ENCODE results near the gene FOXN3. TPM values are rescaled to one million over a fixed set of nuclear protein-coding genes. Genes with fewer than 3 reads are reported as not detected.

The FOXN3 gene
- total RNA-seq, 1 donor from 2014 or later, result 122 TPM

DNA sequence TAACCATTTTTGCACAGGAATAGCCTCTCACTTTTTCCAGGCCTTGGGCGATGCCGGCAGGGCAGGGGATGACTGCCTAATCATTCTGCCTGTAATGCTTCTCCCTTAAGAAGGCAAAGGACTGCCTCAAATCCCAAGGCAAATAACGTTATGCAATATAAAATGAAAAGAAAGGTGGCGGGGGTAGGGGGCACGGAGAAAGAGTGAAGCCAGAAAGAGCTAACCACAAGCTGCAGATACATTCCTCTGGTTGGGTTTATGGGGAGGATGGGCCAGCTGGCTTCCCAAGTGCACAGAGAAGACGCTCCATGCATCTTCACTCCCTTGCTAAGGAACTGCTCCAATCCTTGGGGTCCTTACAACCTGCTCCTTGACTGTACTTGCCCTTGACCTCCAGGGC is 229.5 kb downstream of the FOXN3 start:
- no peak for TF ChIP-seq EZH2 (IDR thresholded peaks at IDR 0.05; ENCODE audit: insufficient read depth, low read length)
- TF ChIP-seq, protein P1, sequence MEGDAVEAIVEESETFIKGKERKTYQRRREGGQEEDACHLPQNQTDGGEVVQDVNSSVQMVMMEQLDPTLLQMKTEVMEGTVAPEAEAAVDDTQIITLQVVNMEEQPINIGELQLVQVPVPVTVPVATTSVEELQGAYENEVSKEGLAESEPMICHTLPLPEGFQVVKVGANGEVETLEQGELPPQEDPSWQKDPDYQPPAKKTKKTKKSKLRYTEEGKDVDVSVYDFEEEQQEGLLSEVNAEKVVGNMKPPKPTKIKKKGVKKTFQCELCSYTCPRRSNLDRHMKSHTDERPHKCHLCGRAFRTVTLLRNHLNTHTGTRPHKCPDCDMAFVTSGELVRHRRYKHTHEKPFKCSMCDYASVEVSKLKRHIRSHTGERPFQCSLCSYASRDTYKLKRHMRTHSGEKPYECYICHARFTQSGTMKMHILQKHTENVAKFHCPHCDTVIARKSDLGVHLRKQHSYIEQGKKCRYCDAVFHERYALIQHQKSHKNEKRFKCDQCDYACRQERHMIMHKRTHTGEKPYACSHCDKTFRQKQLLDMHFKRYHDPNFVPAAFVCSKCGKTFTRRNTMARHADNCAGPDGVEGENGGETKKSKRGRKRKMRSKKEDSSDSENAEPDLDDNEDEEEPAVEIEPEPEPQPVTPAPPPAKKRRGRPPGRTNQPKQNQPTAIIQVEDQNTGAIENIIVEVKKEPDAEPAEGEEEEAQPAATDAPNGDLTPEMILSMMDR (IDR thresholded peaks at IDR 0.05; ENCODE audit: insufficient read depth, low read depth, low read length), result no peak
- Mint-ChIP-seq H3K27me3 (ENCODE audit: low read depth, unreplicated experiment) (no peaks in the 10 kb centered on the region), H3K4me3 (ENCODE audit: unreplicated experiment) (no peak overlapping the region), H3K27ac (ENCODE audit: unreplicated experiment) (no peak overlapping the region), H3K9me3 (ENCODE audit: unreplicated experiment) (peaks cover 2% of the 10 kb centered on the region), H3K4me1 (ENCODE audit: low read depth, unreplicated experiment) (peaks cover 29% of the 10 kb centered on the region), H3K36me3 (ENCODE audit: low read depth, unreplicated experiment) (peaks cover 13% of the 10 kb centered on the region)
- DNase-seq (ENCODE audit: low read depth), result no peak
- FAIRE-seq, result no peak
- Histone ChIP-seq H2AFZ (ENCODE audit: low read depth, low read length) (no peak overlapping the region), H3K27me3 (ENCODE audit: insufficient read depth, low read length) (no peaks in the 10 kb centered on the region), H3K36me3 (ENCODE audit: insufficient read depth, low read length) (peaks cover 3% of the 10 kb centered on the region), H3K4me1 (ENCODE audit: insufficient read depth, low read length) (peaks cover 13% of the 10 kb centered on the region), H3K9ac (ENCODE audit: low read length) (no peak overlapping the region), H3K79me2 (ENCODE audit: insufficient read depth, low read length) (peaks cover 3% of the 10 kb centered on the region), H3K9me3 (ENCODE audit: insufficient read depth, low read depth, low read length) (no peaks in the 10 kb centered on the region), H3K4me3 (ENCODE audit: insufficient read depth, low read depth, low read length) (no peak overlapping the region), H3K4me2 (ENCODE audit: low read length) (no peak overlapping the region), H3K27ac (ENCODE audit: low read depth, low read length) (no peak overlapping the region), H4K20me1 (ENCODE audit: insufficient read depth, low read length) (peaks cover 52% of the 10 kb centered on the region)

DNA sequence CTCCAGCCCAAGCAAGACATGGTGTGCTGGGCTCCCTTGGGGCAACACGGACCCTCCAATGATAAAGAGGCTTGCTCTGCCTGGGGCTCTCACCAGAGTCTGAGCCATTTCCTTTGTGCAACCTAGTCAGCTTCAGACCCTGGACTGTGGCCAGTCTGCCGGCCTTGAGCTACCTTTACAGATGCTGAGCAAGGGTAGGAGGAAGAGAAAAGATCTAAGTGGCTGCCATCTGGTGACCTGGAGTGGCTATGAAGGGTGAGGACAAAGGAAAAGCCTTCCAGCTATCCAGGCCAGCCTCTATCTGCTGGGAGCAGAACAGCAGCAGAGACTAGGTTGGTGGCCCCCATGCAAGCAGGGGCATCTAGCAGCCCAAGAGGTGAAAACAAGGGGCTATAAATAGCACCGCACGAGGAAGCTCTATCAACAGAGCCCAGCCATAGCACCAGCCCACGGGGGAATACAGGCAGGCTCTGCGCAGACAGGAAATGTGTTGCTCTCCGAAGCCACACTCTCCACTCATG is 230.1 kb downstream of the FOXN3 start:
- no peaks in the 10 kb centered on the region for H3K27me3 Mint-ChIP-seq (ENCODE audit: low read depth, unreplicated experiment)
- H3K79me2 ChIP-seq (ENCODE audit: insufficient read depth, low read length), result peaks cover 3% of the 10 kb centered on the region
- H3K9me3 ChIP-seq (ENCODE audit: insufficient read depth, low read depth, low read length), result no peaks in the 10 kb centered on the region
- no peak overlapping the region for H3K27ac Mint-ChIP-seq (ENCODE audit: unreplicated experiment)
- no peak for FAIRE-seq
- no peak overlapping the region for H2AFZ ChIP-seq (ENCODE audit: low read depth, low read length)
- H3K4me2 ChIP-seq (ENCODE audit: low read length), result peak overlapping the region; percentile 36
- no peak overlapping the region for H3K4me3 ChIP-seq (ENCODE audit: insufficient read depth, low read depth, low read length)
- H3K36me3 ChIP-seq (ENCODE audit: insufficient read depth, low read length), result peaks cover 3% of the 10 kb centered on the region
- no peak overlapping the region for H3K27ac ChIP-seq (ENCODE audit: low read depth, low read length)
- peaks cover 29% of the 10 kb centered on the region for H3K4me1 Mint-ChIP-seq (ENCODE audit: low read depth, unreplicated experiment)
- H3K4me1 ChIP-seq (ENCODE audit: insufficient read depth, low read length), result peaks cover 13% of the 10 kb centered on the region
- no peak for DNase-seq (ENCODE audit: low read depth)
- no peaks in the 10 kb centered on the region for H3K27me3 ChIP-seq (ENCODE audit: insufficient read depth, low read length)
- peaks cover 52% of the 10 kb centered on the region for H4K20me1 ChIP-seq (ENCODE audit: insufficient read depth, low read length)
- H3K4me3 Mint-ChIP-seq (ENCODE audit: unreplicated experiment), result no peak overlapping the region
- TF ChIP-seq EZH2 (IDR thresholded peaks at IDR 0.05; ENCODE audit: insufficient read depth, low read length), result no peak
- peaks cover 2% of the 10 kb centered on the region for H3K9me3 Mint-ChIP-seq (ENCODE audit: unreplicated experiment)
- no peak overlapping the region for H3K9ac ChIP-seq (ENCODE audit: low read length)
- peaks cover 13% of the 10 kb centered on the region for H3K36me3 Mint-ChIP-seq (ENCODE audit: low read depth, unreplicated experiment)

DNA sequence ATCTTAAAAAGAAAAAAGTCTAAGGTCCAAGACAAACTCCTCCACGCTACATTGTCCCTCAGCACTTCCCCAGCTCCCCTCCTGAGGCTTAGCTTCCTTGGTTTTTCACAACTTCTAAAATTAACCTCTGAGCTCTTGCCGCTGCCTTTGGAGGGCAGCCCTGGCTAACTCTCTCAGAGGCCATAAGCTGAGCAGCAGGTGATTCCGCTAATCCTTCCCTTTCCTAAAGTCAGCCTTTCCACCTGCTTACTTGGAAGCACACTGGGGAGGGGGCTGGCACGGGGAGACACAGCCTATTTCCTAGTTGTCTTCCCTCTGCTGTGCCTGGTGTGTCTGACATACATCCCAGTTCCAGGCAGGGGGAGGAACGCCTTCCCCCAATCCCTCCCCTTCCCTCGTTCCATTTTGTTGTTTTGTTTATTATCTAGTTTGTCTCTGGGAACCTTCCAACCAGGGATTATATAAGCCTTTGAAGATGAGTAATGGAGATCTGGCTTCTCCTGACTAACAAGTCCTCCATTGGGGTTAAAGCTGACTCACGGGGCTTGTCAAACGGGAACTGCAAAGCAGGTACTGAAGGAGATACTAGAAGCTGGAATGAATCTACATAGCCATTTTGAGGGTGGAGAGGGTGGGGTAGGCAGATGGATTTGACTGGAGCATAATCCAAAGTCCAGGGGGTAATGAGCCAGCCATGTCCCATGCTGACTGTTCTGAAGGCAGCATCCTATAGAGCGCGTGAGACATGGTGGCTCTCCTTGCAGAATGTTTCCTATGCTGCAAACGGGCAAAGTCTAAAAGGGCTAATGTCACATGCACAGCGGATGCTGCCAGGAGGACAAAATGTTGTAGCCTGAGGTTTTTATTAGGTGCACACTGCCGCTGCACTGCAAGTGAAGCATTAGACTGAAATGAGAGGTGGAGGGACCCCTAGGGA is 230.8 kb downstream of the FOXN3 start:
- Histone ChIP-seq H3K9ac (ENCODE audit: low read length) (no peak overlapping the region), H3K27ac (ENCODE audit: low read depth, low read length) (no peak overlapping the region), H3K4me3 (ENCODE audit: insufficient read depth, low read depth, low read length) (no peak overlapping the region), H3K4me1 (ENCODE audit: insufficient read depth, low read length) (peaks cover 13% of the 10 kb centered on the region), H2AFZ (ENCODE audit: low read depth, low read length) (no peak overlapping the region), H4K20me1 (ENCODE audit: insufficient read depth, low read length) (peaks cover 56% of the 10 kb centered on the region), H3K4me2 (ENCODE audit: low read length) (peak overlapping the region; percentile 36), H3K36me3 (ENCODE audit: insufficient read depth, low read length) (peaks cover 3% of the 10 kb centered on the region), H3K27me3 (ENCODE audit: insufficient read depth, low read length) (no peaks in the 10 kb centered on the region), H3K79me2 (ENCODE audit: insufficient read depth, low read length) (peaks cover 3% of the 10 kb centered on the region), H3K9me3 (ENCODE audit: insufficient read depth, low read depth, low read length) (no peaks in the 10 kb centered on the region)
- peaks cover 15% of the 10 kb centered on the region for H3K36me3 Mint-ChIP-seq (ENCODE audit: low read depth, unreplicated experiment)
- no peak overlapping the region for H3K4me3 Mint-ChIP-seq (ENCODE audit: unreplicated experiment)
- peaks cover 29% of the 10 kb centered on the region for H3K4me1 Mint-ChIP-seq (ENCODE audit: low read depth, unreplicated experiment)
- H3K27ac Mint-ChIP-seq (ENCODE audit: unreplicated experiment), result no peak overlapping the region
- H3K9me3 Mint-ChIP-seq (ENCODE audit: unreplicated experiment), result peaks cover 2% of the 10 kb centered on the region
- TF ChIP-seq EZH2 (IDR thresholded peaks at IDR 0.05; ENCODE audit: insufficient read depth, low read length), result no peak
- TF ChIP-seq, protein P1 (IDR thresholded peaks at IDR 0.05; ENCODE audit: insufficient read depth, low read depth, low read length), result no peak
- peak; percentile 81 for FAIRE-seq
- H3K27me3 Mint-ChIP-seq (ENCODE audit: low read depth, unreplicated experiment), result no peaks in the 10 kb centered on the region
- DNase-seq (ENCODE audit: low read depth), result peak; percentile 77

Measured in astrocyte (in vitro differentiated cells and primary cell).